Erythroblast (primary cell): Measurements from ENCODE around the gene IQCK.

Source experiments
- DNase-seq, 2 experiments: peaks; one replicate each; lab custom pipeline; 2025; lab: John Stamatoyannopoulos, UW
- GATA1 ChIP-seq: IDR thresholded peaks from 2 replicates; pipeline ENCODE4 v1.6.1; 2011; ENCODE audit warnings: low read depth, mild to moderate bottlenecking, control low read depth, low read length, moderate library complexity
- POLR2A ChIP-seq: IDR thresholded peaks from 2 replicates; pipeline ENCODE4 v1.6.1; 2011; ENCODE audit warnings: mild to moderate bottlenecking, low read length

Gene IQCK

DNA sequence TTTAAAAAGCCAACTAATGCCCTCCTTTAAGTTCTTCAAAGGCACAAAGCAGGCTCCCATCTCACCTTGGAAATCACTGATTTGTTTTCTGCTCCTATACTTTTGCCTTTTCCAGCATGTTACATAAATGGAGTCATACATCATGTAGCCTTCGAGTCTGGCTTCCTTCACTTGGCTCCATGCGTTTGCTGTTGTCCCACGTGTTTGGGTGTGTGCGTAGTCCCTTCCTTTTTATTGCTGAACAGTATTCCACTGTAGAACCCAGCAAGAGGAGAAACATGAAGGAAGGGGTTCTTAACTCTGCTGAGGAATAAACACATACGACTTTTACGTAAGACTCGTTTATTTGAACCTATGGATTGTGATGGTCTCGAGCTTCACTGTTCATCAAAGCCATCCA lies 84.5 kb downstream of the IQCK start:
- DNase-seq: no peak
- TF ChIP-seq GATA1 (no peak), POLR2A (no peak)

DNA sequence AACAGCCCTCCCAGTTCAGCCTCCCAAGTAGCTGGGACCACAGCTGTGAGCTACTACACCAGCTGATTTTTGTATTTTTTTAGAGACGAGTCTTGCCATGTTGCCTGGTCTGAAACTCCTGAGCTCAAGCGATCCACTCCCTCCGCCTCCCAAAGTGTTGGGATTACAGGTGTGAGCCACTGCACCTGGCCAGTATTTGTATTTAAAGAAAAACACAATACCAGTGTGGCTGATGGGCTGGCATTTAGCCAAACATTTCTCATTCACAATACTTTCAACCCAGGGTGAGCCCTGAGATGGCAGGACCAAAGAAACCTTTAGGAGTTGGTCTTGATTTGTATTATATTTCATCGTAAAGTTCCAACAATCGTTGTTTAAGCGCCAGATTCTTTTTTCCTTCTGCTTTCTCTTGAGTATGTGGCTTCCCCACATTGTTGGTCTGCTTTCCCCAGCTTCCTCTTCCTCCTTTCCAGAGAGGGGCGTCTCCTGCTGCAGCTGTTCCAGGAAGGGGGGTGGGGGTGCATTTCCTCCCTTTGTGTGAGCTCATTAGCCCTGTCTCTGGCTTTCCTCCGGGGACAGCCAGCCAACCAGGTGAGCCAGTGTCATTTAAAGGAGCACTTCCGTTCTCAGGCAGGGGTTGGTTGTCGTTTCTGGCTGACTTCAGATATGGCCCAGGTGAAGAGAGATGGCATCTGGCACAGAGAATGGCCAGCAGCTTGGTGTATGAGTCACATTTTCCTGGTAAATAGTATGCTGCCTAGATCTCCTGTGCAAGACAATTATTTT lies 86.7 kb downstream of the IQCK start:
- DNase-seq: no peak

DNA sequence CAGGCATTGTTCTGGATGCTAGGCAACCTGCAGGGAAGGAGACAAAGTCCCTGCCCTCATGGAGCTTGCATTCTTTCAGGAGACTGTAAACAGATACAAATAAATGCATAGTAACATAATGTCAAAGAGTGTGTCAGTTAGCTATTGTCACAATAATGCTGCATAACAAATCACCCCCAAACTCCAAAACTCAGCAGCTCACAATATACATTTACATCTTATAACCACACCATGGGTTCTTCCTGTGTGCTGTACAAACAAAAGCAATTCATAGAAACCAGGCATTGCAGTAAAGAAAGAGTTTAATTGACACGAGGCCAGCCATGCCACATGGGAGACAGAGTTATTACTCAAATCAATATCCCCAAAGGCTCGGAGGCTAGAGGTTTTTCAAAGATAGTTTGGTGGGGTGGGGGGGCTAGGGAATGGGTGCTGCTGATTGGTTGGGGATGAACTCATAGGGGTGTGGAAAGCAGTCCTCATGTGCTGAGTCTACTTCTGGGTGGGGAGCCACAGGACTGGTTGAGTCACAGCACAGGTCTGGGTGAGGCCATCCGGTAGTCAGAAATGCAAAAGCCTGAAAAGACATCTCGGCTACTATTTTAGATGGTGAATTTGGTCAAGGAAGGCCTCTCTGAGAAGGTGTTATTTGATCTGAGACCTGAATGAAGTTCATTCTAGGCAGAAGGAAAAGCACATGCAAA lies 87.5 kb downstream of the IQCK start:
- no peak for DNase-seq
- TF ChIP-seq GATA1 (no peak), POLR2A (no peak)

More for the DNA sequence above, 86.7 kb downstream of the IQCK start:
- TF ChIP-seq POLR2A: no peak
- no peak for TF ChIP-seq GATA1

DNA sequence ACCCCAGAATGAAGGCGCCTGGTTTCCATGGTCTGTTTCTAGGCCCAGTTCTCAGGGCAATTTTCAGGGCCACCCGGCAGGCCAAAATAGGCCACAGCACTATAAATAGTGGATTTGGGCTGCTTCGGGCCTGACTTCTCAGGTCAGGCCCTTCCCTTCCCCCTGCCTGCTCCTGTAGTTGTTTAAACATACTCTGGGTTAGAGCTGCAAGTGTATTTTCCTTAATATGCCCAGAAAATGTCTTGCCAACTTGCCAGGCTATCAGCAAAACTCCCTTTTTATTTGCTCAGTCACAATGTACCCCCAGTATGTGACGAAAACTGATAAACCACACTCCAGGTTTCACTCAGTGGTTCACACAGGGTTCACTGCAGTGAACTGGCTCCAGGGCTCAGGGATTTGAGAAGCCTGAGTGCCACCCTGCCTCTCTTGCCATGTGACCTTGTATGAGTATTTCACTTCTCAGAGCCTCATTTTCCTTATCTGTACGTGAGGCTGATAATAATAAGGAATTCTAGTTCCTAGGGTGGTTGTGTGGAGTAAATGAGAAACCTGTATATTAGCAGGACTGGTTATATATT lies 90.1 kb downstream of the IQCK start:
- TF ChIP-seq GATA1 (no peak), POLR2A (no peak)
- DNase-seq: no peak

DNA sequence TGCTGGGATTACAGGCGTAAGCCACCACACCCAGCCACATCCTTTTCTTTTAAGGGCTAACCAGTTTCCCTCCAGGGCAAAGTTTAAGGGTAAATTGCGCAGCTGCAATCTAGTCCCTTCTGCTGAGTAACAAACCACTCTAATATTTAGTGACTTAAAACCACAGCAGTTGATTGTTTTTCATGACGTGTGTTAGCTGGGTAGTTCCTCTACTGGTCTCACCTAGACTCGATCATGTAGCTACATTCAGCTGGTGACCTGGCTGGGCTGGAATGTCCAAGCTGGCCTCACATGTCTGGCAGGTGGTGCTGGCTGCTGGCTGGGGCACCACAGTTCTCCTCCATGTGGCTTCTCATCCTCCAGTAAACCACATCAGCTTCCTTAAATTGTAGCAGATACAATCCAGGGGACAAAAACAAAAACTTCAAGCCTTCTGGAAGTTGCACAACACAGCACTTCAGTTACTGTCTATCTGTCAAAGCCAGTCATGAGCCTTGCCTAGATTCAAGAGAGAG lies 91.1 kb downstream of the IQCK start:
- DNase-seq: no peak
- TF ChIP-seq POLR2A (no peak), GATA1 (no peak)

DNA sequence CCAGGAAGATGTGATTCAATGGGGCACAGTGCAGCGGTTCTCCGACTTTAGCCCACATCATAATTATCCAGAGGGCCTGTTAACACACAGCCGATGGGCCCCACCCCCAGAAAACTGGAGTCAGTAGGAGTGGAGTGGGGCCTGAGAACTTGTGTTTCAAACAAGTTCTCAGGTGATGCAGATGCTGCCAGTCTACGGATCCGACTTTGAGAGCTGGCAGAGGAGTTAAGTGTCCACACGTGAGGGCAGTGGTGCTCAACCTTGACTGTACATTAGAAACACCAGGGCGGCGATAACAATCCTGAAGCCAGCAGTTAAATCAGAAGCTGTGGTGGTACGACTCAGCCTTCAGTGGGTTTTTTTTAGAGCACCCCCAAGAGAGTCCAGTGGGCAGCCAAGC lies 91.6 kb downstream of the IQCK start:
- DNase-seq: no peak
- TF ChIP-seq GATA1: no peak
- TF ChIP-seq POLR2A: no peak

DNA sequence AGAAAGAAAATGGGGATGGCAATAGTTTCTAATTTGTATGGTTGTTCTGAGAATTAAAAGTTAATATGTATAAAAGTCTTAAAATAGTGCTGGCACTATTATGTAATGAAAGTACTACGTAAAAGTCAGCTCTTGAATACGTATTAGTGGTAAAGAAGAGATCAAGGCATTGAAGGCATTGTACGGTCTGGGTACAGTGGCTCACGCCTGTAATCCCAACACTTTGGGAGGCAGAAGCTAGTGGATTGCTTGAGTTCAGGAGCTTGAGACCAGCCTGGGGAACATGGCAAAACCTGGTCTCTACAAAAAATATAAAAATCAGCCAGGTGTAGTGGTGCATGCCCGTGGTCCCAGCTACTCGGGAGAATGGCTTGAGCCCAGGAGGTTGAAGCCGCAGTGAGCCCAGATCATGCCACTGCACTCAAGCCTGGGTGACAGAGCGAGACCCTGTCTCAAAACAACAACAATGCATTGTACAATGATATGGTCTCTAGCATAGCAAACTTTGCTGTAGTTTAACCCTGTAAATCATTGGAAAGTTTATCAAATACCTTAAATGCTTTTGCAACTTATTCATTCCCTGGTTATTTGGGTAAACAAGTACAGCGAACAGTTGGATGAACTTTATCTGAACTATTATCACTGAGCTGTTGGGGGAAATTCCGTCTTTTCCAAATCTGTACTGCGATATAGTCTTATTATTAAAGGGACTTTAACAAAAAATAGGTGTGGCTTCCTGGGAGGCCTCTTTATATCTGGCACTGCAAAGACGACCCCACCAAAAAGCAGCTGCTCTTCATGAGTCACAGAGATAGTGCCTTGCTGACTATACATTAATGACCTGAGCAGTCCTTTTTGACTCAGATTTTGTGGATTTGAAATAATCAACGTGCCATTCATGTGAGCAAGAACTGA lies 93.0 kb downstream of the IQCK start:
- peak; percentile 12 to 16 for DNase-seq
- TF ChIP-seq POLR2A: no peak
- no peak for TF ChIP-seq GATA1

DNA sequence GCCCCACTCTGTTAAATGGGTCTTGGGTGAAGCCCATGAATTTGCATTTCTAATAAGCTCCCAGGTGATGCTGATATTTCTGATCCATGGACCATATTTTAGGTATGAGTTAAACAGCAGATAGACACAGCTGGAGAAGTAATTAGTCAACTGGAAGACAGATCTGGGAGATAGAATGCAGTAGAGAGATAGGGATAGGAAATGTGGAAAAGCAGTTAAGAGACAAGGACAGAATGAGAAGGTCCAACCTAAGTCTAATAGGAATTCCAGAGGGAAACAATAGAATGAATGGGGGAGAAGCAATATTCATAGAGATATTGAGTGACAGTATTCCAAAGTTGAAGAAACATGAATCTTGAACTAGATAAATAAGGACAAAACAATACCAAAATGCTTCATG lies 94.9 kb downstream of the IQCK start:
- DNase-seq: no peak
- no peak for TF ChIP-seq POLR2A
- no peak for TF ChIP-seq GATA1

DNA sequence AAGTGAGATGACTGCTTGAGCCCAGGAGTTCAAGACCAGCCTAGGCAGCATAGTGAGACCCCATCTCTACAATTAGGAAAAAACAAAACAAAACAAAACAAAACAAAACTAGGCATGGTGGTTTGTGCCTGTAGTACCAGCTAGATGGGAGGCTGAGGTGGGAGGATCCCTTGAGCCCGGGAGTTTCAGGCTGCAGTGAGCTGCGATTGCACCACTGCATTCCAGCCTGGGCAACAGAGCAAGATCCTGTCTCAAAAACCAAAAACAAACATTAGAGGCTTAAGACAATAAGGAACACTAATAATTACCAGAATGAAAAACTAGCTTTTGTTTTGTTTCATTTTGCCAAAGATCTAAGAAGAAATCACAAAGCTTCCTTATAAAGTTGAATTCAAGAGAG lies 97.3 kb downstream of the IQCK start:
- DNase-seq: no peak
- TF ChIP-seq GATA1 (no peak), POLR2A (no peak)

DNA sequence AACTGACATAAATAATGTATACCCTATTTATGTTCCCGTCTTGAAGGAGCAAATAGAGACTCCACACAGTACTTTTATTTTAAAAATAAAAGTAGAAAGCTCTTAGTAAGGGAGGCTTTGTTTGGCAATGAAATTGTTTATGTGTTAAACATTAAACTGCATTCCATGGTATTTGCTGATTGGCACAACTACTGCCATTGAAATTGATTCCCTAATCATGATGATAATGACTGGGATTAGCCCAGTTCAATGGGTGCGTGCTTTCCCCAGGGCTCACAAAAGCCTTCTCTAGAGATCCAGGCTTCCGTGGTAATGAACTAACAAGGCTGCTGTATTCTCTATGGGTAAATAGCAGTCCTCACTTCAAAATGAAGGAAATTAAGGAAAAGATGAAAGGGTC lies 99.1 kb downstream of the IQCK start:
- no peak for DNase-seq
- no peak for TF ChIP-seq GATA1
- TF ChIP-seq POLR2A: no peak

DNA sequence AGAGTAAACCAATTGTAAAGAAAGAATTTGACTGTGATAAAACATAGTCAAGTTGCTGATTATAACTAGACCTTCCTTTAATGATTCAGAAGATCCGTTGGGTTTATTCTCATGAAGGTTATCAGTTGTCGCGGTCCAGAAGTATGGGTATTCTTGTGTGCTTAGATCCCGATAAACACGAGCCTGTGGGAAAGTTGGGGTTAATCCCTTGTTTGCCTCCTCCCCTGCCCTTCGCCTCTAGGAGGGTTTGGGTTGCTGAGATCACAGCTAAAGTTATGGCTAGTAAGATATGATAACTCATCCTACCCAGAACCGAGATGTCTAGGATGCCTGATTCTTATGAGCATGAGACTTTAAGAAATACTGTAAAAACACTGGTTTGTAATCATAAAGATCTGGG lies 99.8 kb downstream of the IQCK start:
- TF ChIP-seq POLR2A (no peak), GATA1 (no peak)

DNA sequence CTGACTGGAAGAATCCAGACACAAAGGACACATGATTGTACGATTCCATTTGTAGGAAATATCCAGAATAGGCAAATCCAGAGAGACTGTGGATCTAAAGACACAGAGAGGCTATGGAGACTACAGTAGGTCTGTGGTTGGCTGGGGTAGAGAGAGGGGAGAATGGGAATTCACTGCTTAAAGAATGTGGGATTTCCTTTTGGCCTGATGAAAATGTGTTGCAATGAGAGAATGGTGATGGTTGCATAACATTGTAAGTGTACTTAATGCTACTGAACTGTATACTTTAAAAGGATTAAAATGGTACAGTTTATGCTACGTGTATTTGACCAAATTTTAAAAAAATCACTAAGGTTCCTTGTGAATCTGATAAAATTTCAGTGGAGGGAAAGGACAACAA lies 104.5 kb downstream of the IQCK start:
- DNase-seq: no peak
- TF ChIP-seq POLR2A (no peak), GATA1 (no peak)

More for the DNA sequence above, 99.8 kb downstream of the IQCK start:
- no peak for DNase-seq

DNA sequence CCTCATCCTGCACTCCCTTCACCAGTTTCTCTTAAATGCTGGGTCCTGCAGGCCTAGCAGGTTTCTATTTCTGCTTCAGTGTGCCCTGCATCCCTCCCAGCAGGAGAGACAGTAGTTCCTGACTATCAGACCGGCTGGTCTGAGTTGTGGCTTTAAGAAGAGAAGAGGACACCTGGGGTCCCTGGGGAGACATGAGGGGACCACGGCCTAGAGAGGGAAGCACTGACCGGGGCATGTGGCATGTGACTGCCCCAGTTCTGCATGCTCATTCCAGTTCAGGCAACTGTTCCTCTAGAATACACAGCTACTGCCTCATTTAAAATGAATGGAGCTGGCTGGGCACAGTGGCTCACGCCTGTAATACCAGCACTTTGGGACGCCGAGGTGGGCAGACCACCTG lies 105.3 kb downstream of the IQCK start:
- TF ChIP-seq GATA1 (no peak), POLR2A (no peak)
- DNase-seq: no peak

DNA sequence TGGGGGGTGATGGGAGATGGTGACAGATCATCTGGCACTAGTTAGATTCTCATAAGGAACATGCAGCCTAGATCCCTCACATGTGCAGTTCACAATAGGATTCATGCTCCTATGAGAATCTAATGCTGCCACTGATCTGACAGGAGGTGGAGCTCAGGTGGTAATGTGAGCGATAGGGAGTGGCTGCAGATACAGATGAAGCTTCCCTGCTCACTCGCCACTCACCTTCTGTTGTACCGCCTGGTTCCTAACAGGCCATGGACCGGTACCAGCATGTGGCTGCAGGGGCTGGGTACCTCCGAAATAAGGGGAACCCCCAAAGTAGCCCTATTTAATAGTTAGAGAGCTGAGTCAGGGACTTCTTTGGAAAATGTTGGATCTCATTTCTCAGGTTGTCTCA lies 106.1 kb downstream of the IQCK start:
- TF ChIP-seq POLR2A: no peak
- no peak for TF ChIP-seq GATA1
- DNase-seq: no peak
